ENCODE data around the gene NTN1. TPM values are rescaled to one million over a fixed set of nuclear protein-coding genes. Genes with fewer than 3 reads are reported as not detected.

Gene NTN1
- total and polyA plus RNA-seq, 12 donors = 0.12 to 0.84 (median 0.28) TPM

DNA sequence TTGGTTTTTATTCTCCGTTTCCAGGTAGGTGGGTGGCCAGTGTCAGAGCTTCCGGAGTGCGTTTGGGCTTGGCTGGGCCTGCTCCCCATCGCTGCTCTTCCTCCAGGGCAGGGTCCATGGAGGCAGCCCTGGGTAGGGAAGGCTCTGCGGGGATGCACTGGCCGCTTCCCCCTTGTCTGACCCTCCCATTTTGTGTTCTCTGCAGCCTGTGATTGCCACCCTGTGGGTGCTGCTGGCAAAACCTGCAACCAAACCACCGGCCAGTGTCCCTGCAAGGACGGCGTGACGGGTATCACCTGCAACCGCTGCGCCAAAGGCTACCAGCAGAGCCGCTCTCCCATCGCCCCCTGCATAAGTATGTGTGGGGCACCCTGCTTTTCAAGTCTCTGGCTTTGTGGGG is 158.3 kb downstream of the NTN1 start:
- Histone ChIP-seq H3K27ac (no peak overlapping the region), H3K9me3 (replicated peaks in 1 of 3) (no peaks in the 10 kb centered on the region), H3K27me3 (no peaks in the 10 kb centered on the region), H3K36me3 (replicated peaks in 1 of 2) (no peaks in the 10 kb centered on the region), H3K4me3 (no peak overlapping the region), H3K4me1 (replicated peaks in 1 of 2) (no peaks in the 10 kb centered on the region)
- WGBS, 4 donors = 73 to 88% (median 83%) methylated on average over 6 to 14 of the region's 14 CpGs
- TF ChIP-seq POLR2A (IDR thresholded peaks at IDR 0.05) (no peak), CTCF (IDR thresholded peaks at IDR 0.05) (no peak)
- DNase-seq = no peak
- intact Hi-C loops (cut with DNase I) = no loop called here

GRCh38 chr17:9181640-9182039 is 160.3 kb downstream of the NTN1 start:
- no peak for DNase-seq
- H3K4me3 ChIP-seq = no peak overlapping the region
- TF ChIP-seq POLR2A (IDR thresholded peaks at IDR 0.05) (no peak), CTCF (IDR thresholded peaks at IDR 0.05) (no peak)
- H3K36me3 ChIP-seq (replicated peaks in 1 of 2) = no peaks in the 10 kb centered on the region
- 69 to 81% (median 80%) methylated on average over 4 of the region's 4 CpGs for WGBS, 4 donors
- no peaks in the 10 kb centered on the region for H3K27me3 ChIP-seq
- no peaks in the 10 kb centered on the region for H3K9me3 ChIP-seq (replicated peaks in 1 of 3)
- no peak overlapping the region for H3K27ac ChIP-seq
- intact Hi-C loops (cut with DNase I) = no loop called here
- H3K4me1 ChIP-seq (replicated peaks in 1 of 2) = no peaks in the 10 kb centered on the region

DNA sequence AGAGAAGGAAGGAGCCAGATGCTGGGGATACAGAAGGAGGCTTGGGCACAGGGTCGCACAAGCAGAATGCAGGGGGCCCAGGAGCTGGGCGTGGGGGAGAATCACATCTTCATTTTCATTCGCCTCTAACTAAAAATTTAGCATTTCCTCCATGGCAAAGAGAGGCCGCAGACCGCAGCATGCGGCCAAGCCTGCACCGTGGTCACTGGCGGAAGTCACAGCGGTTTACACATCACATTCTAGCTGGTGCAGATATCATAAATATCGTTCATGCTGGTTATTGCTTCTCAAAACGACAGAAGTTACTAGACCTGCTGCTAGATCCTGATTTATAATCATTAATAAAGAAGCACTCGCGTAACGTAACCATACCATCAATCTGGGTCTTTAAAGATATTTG is 162.0 kb downstream of the NTN1 start:
- WGBS, 4 donors = 73 to 84% (median 80%) methylated on average over 14 of the region's 14 CpGs
- Histone ChIP-seq H3K9me3 (replicated peaks in 1 of 3) (no peaks in the 10 kb centered on the region), H3K4me3 (no peak overlapping the region), H3K27ac (no peak overlapping the region), H3K36me3 (replicated peaks in 1 of 2) (no peaks in the 10 kb centered on the region), H3K27me3 (no peaks in the 10 kb centered on the region), H3K4me1 (replicated peaks in 1 of 2) (no peaks in the 10 kb centered on the region)
- intact Hi-C loops (cut with DNase I) = no loop called here
- no peak for DNase-seq
- TF ChIP-seq POLR2A (IDR thresholded peaks at IDR 0.05) (no peak), CTCF (IDR thresholded peaks at IDR 0.05) (no peak)

- DNase-seq = no peak
- Histone ChIP-seq H3K27me3 (no peaks in the 10 kb centered on the region), H3K9me3 (replicated peaks in 1 of 3) (no peaks in the 10 kb centered on the region), H3K27ac (no peak overlapping the region), H3K4me1 (replicated peaks in 1 of 2) (no peaks in the 10 kb centered on the region), H3K36me3 (replicated peaks in 1 of 2) (no peaks in the 10 kb centered on the region), H3K4me3 (no peak overlapping the region)
- 52 to 78% (median 58%) methylated on average over 3 to 9 of the region's 9 CpGs for WGBS, 4 donors
- intact Hi-C loops (cut with DNase I) = no loop called here
- TF ChIP-seq CTCF (IDR thresholded peaks at IDR 0.05) (no peak), POLR2A (IDR thresholded peaks at IDR 0.05) (no peak)
Observed at GRCh38 chr17:9185142-9185541, 163.8 kb downstream of the NTN1 start.

Data from adrenal gland (tissue), 12 donors.